ENCODE results near the gene CREB3L2.

- no peak for TF ChIP-seq TCF12 (IDR thresholded peaks at IDR 0.05; ENCODE audit: low read depth, low read length)
- no peak for TF ChIP-seq CTCF (IDR thresholded peaks at IDR 0.05; ENCODE audit: control extremely low read depth in 1 of 3, insufficient read depth in 1 of 3, low read depth in 1 of 3, low read length in 3 of 3)
These were observed 154.9 kb downstream of the CREB3L2 start, which contains the start of gene DGKI for GRCh38 chr7:137846827-137847567.
